Amygdala (tissue), 56 donors: ENCODE measurements around the gene ALKBH4.
A peak's percentile ranks its signal among the peaks of the same experiment; 100 is the strongest.
"Not testable (repeated sequence)": the region's sequence is repeated elsewhere in the genome, so short reads cannot be mapped to it uniquely, and the experiment has no call there.

Experiments
- DNase-seq, 56 donors: peaks; one replicate each; lab custom pipeline; 2025; lab: John Stamatoyannopoulos, UW

ALKBH4 gene

GRCh38 chr7:102464577-102465280, at the start of gene ALKBH4, which contains the start of gene LRWD1:
ALKBH4 (minus strand) TSS chr7:102464863; CDS start chr7:102464836, 27 bp downstream.
LRWD1 (plus strand) TSS chr7:102464984; CDS start chr7:102465081, 97 bp downstream.
- peak; percentile 14 to 92 (median 84) for DNase-seq

GRCh38 chr7:102512642-102513221, 48.1 kb upstream of the ALKBH4 start:
- not testable (repeated sequence) for DNase-seq

- not testable (repeated sequence) for DNase-seq
These were observed 47.3 kb upstream of the ALKBH4 start for GRCh38 chr7:102511860-102512522.

GRCh38 chr7:102510575-102510974, 45.9 kb upstream of the ALKBH4 start:
- not testable (repeated sequence) for DNase-seq

GRCh38 chr7:102507410-102508088, 42.9 kb upstream of the ALKBH4 start:
- not testable (repeated sequence) for DNase-seq

- DNase-seq = not testable (repeated sequence)
These were observed 40.9 kb upstream of the ALKBH4 start for GRCh38 chr7:102505298-102506185.

- not testable (repeated sequence) for DNase-seq
These were observed 38.5 kb upstream of the ALKBH4 start for GRCh38 chr7:102503141-102503540.

GRCh38 chr7:102498321-102498720, 33.7 kb upstream of the ALKBH4 start:
- DNase-seq = not testable (repeated sequence)

- not testable (repeated sequence) for DNase-seq
These were observed 32.6 kb upstream of the ALKBH4 start for GRCh38 chr7:102497308-102497707.

- DNase-seq = not testable (repeated sequence)
These were observed 32.2 kb upstream of the ALKBH4 start for GRCh38 chr7:102496861-102497260.

GRCh38 chr7:102494473-102495149, 29.9 kb upstream of the ALKBH4 start:
- not testable (repeated sequence) for DNase-seq

- DNase-seq = not testable (repeated sequence)
These were observed 29.4 kb upstream of the ALKBH4 start for GRCh38 chr7:102494026-102494425.

GRCh38 chr7:102493220-102493935, 28.7 kb upstream of the ALKBH4 start:
- not testable (repeated sequence) for DNase-seq

GRCh38 chr7:102490529-102491075, 25.9 kb upstream of the ALKBH4 start:
- not testable (repeated sequence) for DNase-seq

- DNase-seq = not testable (repeated sequence)
These were observed 19.7 kb upstream of the ALKBH4 start for GRCh38 chr7:102484317-102484716.

GRCh38 chr7:102481962-102482361, 17.3 kb upstream of the ALKBH4 start:
- DNase-seq = not testable (repeated sequence)

- not testable (repeated sequence) for DNase-seq
These were observed 15.4 kb upstream of the ALKBH4 start for GRCh38 chr7:102479982-102480637.

GRCh38 chr7:102479209-102479584, 14.5 kb upstream of the ALKBH4 start:
- DNase-seq = not testable (repeated sequence)
